Measurements from ENCODE around the gene TTC28.

Gene TTC28

GRCh38 chr22:28299309-28299708, 380.3 kb downstream of the TTC28 start:
- no peak overlapping the region for H2BK12ac ChIP-seq (ENCODE audit: low read length in 2 of 2)
- no peak overlapping the region for H4K91ac ChIP-seq (ENCODE audit: low read length)
- H2BK120ac ChIP-seq (ENCODE audit: low read depth, low read length) = no peak overlapping the region
- no peak overlapping the region for H3K4me3 ChIP-seq (ENCODE audit: insufficient read depth in 1 of 2, low read depth in 1 of 2, low read length in 2 of 2)
- H3K79me1 ChIP-seq (replicated peaks; ENCODE audit: low read length, poor library complexity, severe bottlenecking) = peaks cover 6% of the 10 kb centered on the region
- peaks cover 0 to 17% of the 10 kb centered on the region in 2 experiments for H3K36me3 ChIP-seq (ENCODE audit: control insufficient read depth in 1 of 2, insufficient read depth in 2 of 2, low read depth in 1 of 2, low read length in 2 of 2)
- no peaks in the 10 kb centered on the region for H3K9me3 ChIP-seq (ENCODE audit: control insufficient read depth, low read length)
- no peak overlapping the region for H3K4me2 ChIP-seq (ENCODE audit: low read length, poor library complexity, severe bottlenecking)
- H2AK5ac ChIP-seq (ENCODE audit: low read length, severe bottlenecking) = no peak overlapping the region
- no peak overlapping the region for H2BK15ac ChIP-seq (ENCODE audit: low read depth, poor library complexity, severe bottlenecking)
- no peak overlapping the region for H3K18ac ChIP-seq (ENCODE audit: low read depth in 1 of 2, low read length in 2 of 2)
- H3K14ac ChIP-seq (ENCODE audit: low read length in 2 of 2) = no peak overlapping the region
- H2AFZ ChIP-seq (ENCODE audit: low read depth, low read length) = no peak overlapping the region
- no peak overlapping the region for H3K4ac ChIP-seq (ENCODE audit: low read depth in 1 of 2, low read length in 2 of 2)
- WGBS = 100% methylated on average over 1 of the region's 3 CpGs
- no peaks in the 10 kb centered on the region for H3K27me3 ChIP-seq (ENCODE audit: control insufficient read depth in 1 of 2, insufficient read depth in 1 of 2, low read length in 2 of 2)
- no peak overlapping the region for H3K27ac ChIP-seq (ENCODE audit: low read length, poor library complexity, severe bottlenecking)
- H4K8ac ChIP-seq (ENCODE audit: low read length) = no peak overlapping the region
- no peak overlapping the region for H2BK5ac ChIP-seq (ENCODE audit: low read depth, low read length, poor library complexity, severe bottlenecking)
- no peak overlapping the region for H3K23ac ChIP-seq (ENCODE audit: low read length in 2 of 2)
- no peak for DNase-seq
- H3K9ac ChIP-seq (ENCODE audit: low read length) = no peak overlapping the region
- H3K4me1 ChIP-seq (ENCODE audit: control insufficient read depth, insufficient read depth, low read depth, low read length) = no peaks in the 10 kb centered on the region

GRCh38 chr22:28297504-28297903, 382.1 kb downstream of the TTC28 start:
- Histone ChIP-seq H2AK5ac (ENCODE audit: low read length, severe bottlenecking) (no peak overlapping the region), H3K27ac (ENCODE audit: low read length, poor library complexity, severe bottlenecking) (no peak overlapping the region), H2BK12ac (ENCODE audit: low read length in 2 of 2) (no peak overlapping the region), H2BK15ac (ENCODE audit: low read depth, poor library complexity, severe bottlenecking) (no peak overlapping the region), H2AFZ (ENCODE audit: low read depth, low read length) (no peak overlapping the region), H2BK5ac (ENCODE audit: low read depth, low read length, poor library complexity, severe bottlenecking) (no peak overlapping the region), H3K14ac (ENCODE audit: low read length in 2 of 2) (no peak overlapping the region), H3K79me1 (replicated peaks; ENCODE audit: low read length, poor library complexity, severe bottlenecking) (peaks cover 6% of the 10 kb centered on the region), H3K9ac (ENCODE audit: low read length) (no peak overlapping the region), H3K36me3 (ENCODE audit: control insufficient read depth in 1 of 2, insufficient read depth in 2 of 2, low read depth in 1 of 2, low read length in 2 of 2) (peaks cover 0 to 24% of the 10 kb centered on the region in 2 experiments), H3K4me3 (ENCODE audit: insufficient read depth in 1 of 2, low read depth in 1 of 2, low read length in 2 of 2) (no peak overlapping the region), H3K18ac (ENCODE audit: low read depth in 1 of 2, low read length in 2 of 2) (no peak overlapping the region), H4K91ac (ENCODE audit: low read length) (no peak overlapping the region), H3K9me3 (ENCODE audit: control insufficient read depth, low read length) (no peaks in the 10 kb centered on the region), H4K8ac (ENCODE audit: low read length) (no peak overlapping the region), H2BK120ac (ENCODE audit: low read depth, low read length) (no peak overlapping the region), H3K4ac (ENCODE audit: low read depth in 1 of 2, low read length in 2 of 2) (no peak overlapping the region), H3K27me3 (ENCODE audit: control insufficient read depth in 1 of 2, insufficient read depth in 1 of 2, low read length in 2 of 2) (no peaks in the 10 kb centered on the region), H3K23ac (ENCODE audit: low read length in 2 of 2) (no peak overlapping the region), H3K4me1 (ENCODE audit: control insufficient read depth, insufficient read depth, low read depth, low read length) (no peaks in the 10 kb centered on the region), H3K4me2 (ENCODE audit: low read length, poor library complexity, severe bottlenecking) (no peak overlapping the region)
- DNase-seq = peak; percentile 60
- 79% methylated on average over 2 of the region's 4 CpGs for WGBS

- Histone ChIP-seq H3K4ac (ENCODE audit: low read depth in 1 of 2, low read length in 2 of 2) (no peak overlapping the region), H4K8ac (ENCODE audit: low read length) (no peak overlapping the region), H3K9me3 (ENCODE audit: control insufficient read depth, low read length) (no peaks in the 10 kb centered on the region), H3K14ac (ENCODE audit: low read length in 2 of 2) (no peak overlapping the region), H3K9ac (ENCODE audit: low read length) (no peak overlapping the region), H3K4me1 (ENCODE audit: control insufficient read depth, insufficient read depth, low read depth, low read length) (no peaks in the 10 kb centered on the region), H3K27me3 (ENCODE audit: control insufficient read depth in 1 of 2, insufficient read depth in 1 of 2, low read length in 2 of 2) (no peaks in the 10 kb centered on the region), H2AK5ac (ENCODE audit: low read length, severe bottlenecking) (no peak overlapping the region), H3K36me3 (ENCODE audit: control insufficient read depth in 1 of 2, insufficient read depth in 2 of 2, low read depth in 1 of 2, low read length in 2 of 2) (peaks cover 0 to 24% of the 10 kb centered on the region in 2 experiments), H2BK12ac (ENCODE audit: low read length in 2 of 2) (no peak overlapping the region), H2BK5ac (ENCODE audit: low read depth, low read length, poor library complexity, severe bottlenecking) (no peak overlapping the region), H2BK15ac (ENCODE audit: low read depth, poor library complexity, severe bottlenecking) (no peak overlapping the region), H2BK120ac (ENCODE audit: low read depth, low read length) (no peak overlapping the region), H3K79me1 (replicated peaks; ENCODE audit: low read length, poor library complexity, severe bottlenecking) (peaks cover 6% of the 10 kb centered on the region), H3K4me3 (ENCODE audit: insufficient read depth in 1 of 2, low read depth in 1 of 2, low read length in 2 of 2) (no peak overlapping the region), H4K91ac (ENCODE audit: low read length) (no peak overlapping the region), H2AFZ (ENCODE audit: low read depth, low read length) (no peak overlapping the region), H3K27ac (ENCODE audit: low read length, poor library complexity, severe bottlenecking) (no peak overlapping the region), H3K4me2 (ENCODE audit: low read length, poor library complexity, severe bottlenecking) (no peak overlapping the region), H3K18ac (ENCODE audit: low read depth in 1 of 2, low read length in 2 of 2) (no peak overlapping the region), H3K23ac (ENCODE audit: low read length in 2 of 2) (no peak overlapping the region)
- DNase-seq = no peak
Observed at GRCh38 chr22:28296452-28296851, 383.2 kb downstream of the TTC28 start.

GRCh38 chr22:28283068-28283654, 396.5 kb downstream of the TTC28 start:
- no peak for DNase-seq
- no peaks in the 10 kb centered on the region for H3K9me3 ChIP-seq (ENCODE audit: control insufficient read depth, low read length)
- no peak overlapping the region for H4K8ac ChIP-seq (ENCODE audit: low read length)
- H3K14ac ChIP-seq (ENCODE audit: low read length in 2 of 2) = no peak overlapping the region
- H3K4me3 ChIP-seq (ENCODE audit: insufficient read depth in 1 of 2, low read depth in 1 of 2, low read length in 2 of 2) = peak overlapping the region in 1 of 2 experiments; percentile 21
- no peak overlapping the region for H3K4ac ChIP-seq (ENCODE audit: low read depth in 1 of 2, low read length in 2 of 2)
- no peak overlapping the region for H2AFZ ChIP-seq (ENCODE audit: low read depth, low read length)
- H3K36me3 ChIP-seq (ENCODE audit: control insufficient read depth in 1 of 2, insufficient read depth in 2 of 2, low read depth in 1 of 2, low read length in 2 of 2) = no peaks in the 10 kb centered on the region
- no peak overlapping the region for H2BK120ac ChIP-seq (ENCODE audit: low read depth, low read length)
- no peak overlapping the region for H2AK5ac ChIP-seq (ENCODE audit: low read length, severe bottlenecking)
- H3K9ac ChIP-seq (ENCODE audit: low read length) = peak overlapping the region; percentile 28
- no peak overlapping the region for H4K91ac ChIP-seq (ENCODE audit: low read length)
- H3K27ac ChIP-seq (ENCODE audit: low read length, poor library complexity, severe bottlenecking) = no peak overlapping the region
- no peak overlapping the region for H3K18ac ChIP-seq (ENCODE audit: low read depth in 1 of 2, low read length in 2 of 2)
- H3K27me3 ChIP-seq (ENCODE audit: control insufficient read depth in 1 of 2, insufficient read depth in 1 of 2, low read length in 2 of 2) = no peaks in the 10 kb centered on the region
- H2BK15ac ChIP-seq (ENCODE audit: low read depth, poor library complexity, severe bottlenecking) = no peak overlapping the region
- no peak overlapping the region for H2BK12ac ChIP-seq (ENCODE audit: low read length in 2 of 2)
- no peak overlapping the region for H2BK5ac ChIP-seq (ENCODE audit: low read depth, low read length, poor library complexity, severe bottlenecking)
- no peak overlapping the region for H3K4me2 ChIP-seq (ENCODE audit: low read length, poor library complexity, severe bottlenecking)
- no peak overlapping the region for H3K23ac ChIP-seq (ENCODE audit: low read length in 2 of 2)
- no peaks in the 10 kb centered on the region for H3K4me1 ChIP-seq (ENCODE audit: control insufficient read depth, insufficient read depth, low read depth, low read length)
- WGBS = 100% methylated on average over 1 of the region's 2 CpGs
- H3K79me1 ChIP-seq (replicated peaks; ENCODE audit: low read length, poor library complexity, severe bottlenecking) = no peaks in the 10 kb centered on the region
